GM23338 (cell line): ENCODE measurements around the gene MUTYH. TPM values are rescaled to one million over a fixed set of nuclear protein-coding genes. Genes with fewer than 3 reads are reported as not detected.

ENCODE experiments used
- ATAC-seq: fragments of 200-7000 bp; cut with Tn5 transposase; 3 replicates; pipeline ENCODE4 v1.9.1; 2020
- DNase-seq: peaks from one replicate; pipeline ENCODE4 v3.0.0-alpha.2; 2015; ENCODE audit warnings: low spot score
- H2AFZ ChIP-seq: fragments of 200-600 bp; sonication (generic); 2 replicates; pipeline ENCODE4 v1.8.0; 2016; ENCODE audit warnings: antibody characterized with exemption, mild to moderate bottlenecking, moderate library complexity
- H3F3A ChIP-seq: fragments of 200-600 bp; sonication (generic); replicated peaks from 2 replicates; pipeline ENCODE4 v1.8.0; 2017; ENCODE audit warnings: antibody characterized with exemption, mixed run types, low read depth
- H3K27ac ChIP-seq: fragments of 200-600 bp; sonication (generic); 2 replicates; pipeline ENCODE4 v1.6.1; 2016; ENCODE audit warnings: low read depth
- H3K27me3 ChIP-seq: fragments of 200-600 bp; sonication (generic); 2 replicates; pipeline ENCODE4 v1.8.0; 2016; ENCODE audit warnings: mild to moderate bottlenecking, mixed run types, moderate library complexity; ENCODE audit not compliant: insufficient read depth
- H3K36me3 ChIP-seq: fragments of 200-600 bp; sonication (generic); 2 replicates; pipeline ENCODE4 v1.8.0; 2016; ENCODE audit warnings: mild to moderate bottlenecking; ENCODE audit not compliant: insufficient read depth
- H3K4me1 ChIP-seq: fragments of 200-600 bp; sonication (generic); 2 replicates; pipeline ENCODE4 v1.8.0; 2016; ENCODE audit warnings: mild to moderate bottlenecking, moderate library complexity; ENCODE audit not compliant: insufficient read depth
- H3K4me2 ChIP-seq: fragments of 200-600 bp; sonication (generic); 2 replicates; pipeline ENCODE4 v1.7.1; 2017; ENCODE audit warnings: mixed run types
- H3K4me3 ChIP-seq: fragments of 200-600 bp; sonication (generic); 2 replicates; pipeline ENCODE4 v1.6.1; 2016; ENCODE audit warnings: mixed run types
- H3K79me2 ChIP-seq: fragments of 200-600 bp; sonication (generic); replicated peaks from 2 replicates; pipeline ENCODE4 v1.8.0; 2017; ENCODE audit warnings: mild to moderate bottlenecking; ENCODE audit not compliant: insufficient read depth
- H3K9me2 ChIP-seq: fragments of 200-600 bp; sonication (generic); 2 replicates; pipeline ENCODE4 v1.8.0; 2017; ENCODE audit not compliant: insufficient read depth
- H4K20me1 ChIP-seq: fragments of 200-600 bp; sonication (generic); replicated peaks from 2 replicates; pipeline ENCODE4 v1.8.0; 2017; ENCODE audit warnings: mild to moderate bottlenecking; ENCODE audit not compliant: insufficient read depth
- H3K27ac Mint-ChIP-seq: 2 replicates; pipeline ENCODE4 v1.8.0; 2020; ENCODE audit warnings: inconsistent platforms, mild to moderate bottlenecking, moderate library complexity, mixed read lengths
- H3K27me3 Mint-ChIP-seq: 3 replicates; pipeline ENCODE4 v1.8.0; 2022; ENCODE audit warnings: low read depth, mild to moderate bottlenecking, moderate library complexity, mixed read lengths, inconsistent platforms; ENCODE audit not compliant: insufficient read depth, poor library complexity
- H3K36me3 Mint-ChIP-seq: 3 replicates; pipeline ENCODE4 v1.8.0; 2021; ENCODE audit warnings: low read depth, mild to moderate bottlenecking, inconsistent platforms, moderate library complexity, mixed read lengths
- H3K4me1 Mint-ChIP-seq: 3 replicates; pipeline ENCODE4 v1.8.0; 2020; ENCODE audit warnings: mild to moderate bottlenecking, inconsistent platforms, mixed read lengths
- H3K4me3 Mint-ChIP-seq: 3 replicates; pipeline ENCODE4 v1.8.0; 2021; ENCODE audit warnings: moderate library complexity, mild to moderate bottlenecking, inconsistent platforms, mixed read lengths
- H3K9me3 Mint-ChIP-seq: 3 replicates; pipeline ENCODE4 v1.8.0; 2020; ENCODE audit warnings: moderate library complexity, mild to moderate bottlenecking, inconsistent platforms, mixed read lengths
- ETS1 ChIP-seq: IDR thresholded peaks from 2 replicates; pipeline ENCODE4 v1.6.1; 2016; ENCODE audit warnings: antibody characterized with exemption
- EZH2 ChIP-seq: fragments of 200-600 bp; sonication (generic); IDR thresholded peaks from one replicate; pipeline ENCODE4 v1.8.0; 2017; ENCODE audit warnings: antibody characterized with exemption, mild to moderate bottlenecking, low read depth; ENCODE audit not compliant: unreplicated experiment
- EZH2phosphoT487 ChIP-seq: fragments of 200-600 bp; sonication (generic); IDR thresholded peaks from one replicate; pipeline ENCODE4 v1.8.1; 2018; ENCODE audit warnings: antibody characterized with exemption; ENCODE audit not compliant: unreplicated experiment
- JUNB ChIP-seq: IDR thresholded peaks from one replicate; pipeline ENCODE4 v1.6.1; 2016; ENCODE audit warnings: antibody characterized with exemption; ENCODE audit not compliant: unreplicated experiment
- NANOG ChIP-seq: IDR thresholded peaks from 2 replicates; pipeline ENCODE4 v1.6.1; 2016; ENCODE audit warnings: antibody characterized with exemption, borderline replicate concordance
- REST ChIP-seq: IDR thresholded peaks from one replicate; pipeline ENCODE4 v1.6.1; 2018; ENCODE audit warnings: antibody characterized with exemption; ENCODE audit not compliant: unreplicated experiment
- ZNF114 ChIP-seq: fragments of 250-450 bp; sonication (Bioruptor Pico); IDR thresholded peaks from 2 replicates; pipeline ENCODE4 v1.5.0; 2020; ENCODE audit warnings: mild to moderate bottlenecking, moderate library complexity
- ZNF462 ChIP-seq: fragments of 250-450 bp; sonication (Bioruptor Pico); IDR thresholded peaks from 2 replicates; pipeline ENCODE4 v1.5.0; 2020; ENCODE audit warnings: mild to moderate bottlenecking, moderate library complexity
- polyA plus RNA-seq: library from polyadenylated mRNA; unstranded; fragments of >200 nt; fragmentation: Nextera tagmentation; extraction: Ambion mirVana; gene quantifications from 2 replicates; pipeline ENCODE4 v1.2.1, GENCODE V29; 2016
- total RNA-seq: library from RNA; depleted of rRNA; stranded (reverse); fragments of >200 nt; shearing (Covaris generic); gene quantifications from 2 replicates; pipeline ENCODE4 v1.2.3, GENCODE V29; 2014

MUTYH gene
- total and polyA plus RNA-seq, 2 experiments from 2014 or later: 47.9 to 67.4 TPM

GRCh38 chr1:45356186-45356585 is 15.9 kb upstream of the MUTYH start:
- no peak for ATAC-seq
- TF ChIP-seq ETS1 (no peak), NANOG (no peak), ZNF114 (CRISPR knock-in tag) (no peak), REST (no peak), EZH2 (no peak), EZH2phosphoT487 (no peak), JUNB (no peak), ZNF462 (CRISPR knock-in tag) (no peak)
- no peak overlapping the region for H2AFZ ChIP-seq
- H3F3A ChIP-seq: peaks cover 5% of the 10 kb centered on the region; the same call in 1 of the 2 replicates
- Mint-ChIP-seq H3K4me1 (peaks cover 17% of the 10 kb centered on the region), H3K27me3 (no peaks in the 10 kb centered on the region), H3K9me3 (no peaks in the 10 kb centered on the region), H3K36me3 (no peaks in the 10 kb centered on the region), H3K27ac (peak overlapping the region; percentile 26; the same call in 1 of the 2 replicates), H3K4me3 (no peak overlapping the region)
- H3K27me3 ChIP-seq: no peaks in the 10 kb centered on the region
- H3K27ac ChIP-seq: no peak overlapping the region
- no peaks in the 10 kb centered on the region for H4K20me1 ChIP-seq
- no peaks in the 10 kb centered on the region for H3K9me2 ChIP-seq
- H3K4me3 ChIP-seq: no peak overlapping the region
- H3K4me2 ChIP-seq: no peak overlapping the region
- H3K36me3 ChIP-seq: no peaks in the 10 kb centered on the region
- no peak for DNase-seq
- H3K4me1 ChIP-seq: peaks cover 11% of the 10 kb centered on the region
- H3K79me2 ChIP-seq: no peaks in the 10 kb centered on the region
